GM12878 (cell line): ENCODE measurements around the gene RIMBP2. TPM values are rescaled to one million over a fixed set of nuclear protein-coding genes. Genes with fewer than 3 reads are reported as not detected.

Source experiments
- ATAC-seq: fragments of 200-7000 bp; cut with Tn5 transposase; 3 replicates; pipeline ENCODE4 v1.9.1; 2020; ENCODE audit warnings: mild to moderate bottlenecking, moderate library complexity
- BruUV-seq: library from RNA; stranded (reverse); fragments of 400-500 nt; replicated peaks from 2 replicates; lab custom pipeline; 2021; lab: Mats Ljungman, UMichigan
- CTCF ChIA-PET: fragments of 300-600 bp; sonication (Branson Sonifier 250); formaldehyde crosslinking; extraction: SDS; loops from one replicate; lab custom pipeline; 2021; ENCODE audit warnings: inconsistent platforms; lab: Yijun Ruan, JAX
- POLR2A ChIA-PET: fragments of 350-600 bp; formaldehyde crosslinking; extraction: SDS; loops from one replicate; lab custom pipeline; 2021; ENCODE audit warnings: inconsistent platforms; lab: Charles Lee
- RAD21 ChIA-PET: fragments of 300-600 bp; sonication (Branson Sonifier 250); formaldehyde crosslinking; loops from one replicate; lab custom pipeline; 2023; ENCODE audit warnings: antibody characterized with exemption; ENCODE audit not compliant: unreplicated experiment; lab: Charles Lee
- SMC1A ChIA-PET: fragments of 300-600 bp; sonication (Branson Sonifier 250); formaldehyde crosslinking; loops from one replicate; lab custom pipeline; 2023; ENCODE audit not compliant: unreplicated experiment, uncharacterized antibody; lab: Charles Lee
- DNase-seq: peaks from one replicate; pipeline ENCODE4 v3.0.0-alpha.2; 2011; ENCODE audit warnings: low read depth, low spot score
- FAIRE-seq: peaks from 3 replicates; lab custom pipeline; 2011; peaks lifted over from hg19 to GRCh38; lab: Jason Lieb, UNC
- H2AFZ ChIP-seq: 2 replicates; pipeline ENCODE4 v1.6.0; 2011; ENCODE audit warnings: low read depth, low read length, control low read depth; ENCODE audit not compliant: control insufficient read depth
- H3K27ac ChIP-seq: 2 replicates; pipeline ENCODE4 v1.5.1; 2011; ENCODE audit warnings: control low read depth; ENCODE audit not compliant: control insufficient read depth, insufficient read depth
- H3K27me3 ChIP-seq, 2 experiments: replicated peaks in 1 of 2; 2 replicates each; pipeline versions ENCODE4 v1.6.0 to v1.6.1; 2011; ENCODE audit warnings: low read length in 1 of 2; ENCODE audit not compliant: control insufficient read depth in 2 of 2, insufficient read depth in 2 of 2
- H3K36me3 ChIP-seq, 2 experiments: 2 replicates each; pipeline ENCODE4 v1.5.1; 2011; ENCODE audit warnings: low read length in 1 of 2; ENCODE audit not compliant: control insufficient read depth in 2 of 2, insufficient read depth in 2 of 2
- H3K4me1 ChIP-seq: 2 replicates; pipeline ENCODE4 v1.6.1; 2011; ENCODE audit warnings: mild to moderate bottlenecking, low read length, moderate library complexity, mixed read lengths; ENCODE audit not compliant: control insufficient read depth, insufficient read depth
- H3K4me2 ChIP-seq: 2 replicates; pipeline ENCODE4 v1.6.0; 2011; ENCODE audit warnings: control low read depth; ENCODE audit not compliant: control insufficient read depth, insufficient read depth
- H3K4me3 ChIP-seq: fragments of 200-600 bp; sonication (generic); 2 replicates; pipeline ENCODE4 v1.5.1; 2016
- H3K79me2 ChIP-seq: 2 replicates; pipeline ENCODE4 v1.6.0; 2011; ENCODE audit warnings: low read length; ENCODE audit not compliant: control insufficient read depth, insufficient read depth
- H3K9ac ChIP-seq: 2 replicates; pipeline ENCODE4 v1.8.0; 2011; ENCODE audit warnings: low read length, control low read depth, mixed read lengths; ENCODE audit not compliant: control insufficient read depth, insufficient read depth
- H3K9me3 ChIP-seq: replicated peaks from 3 replicates; pipeline ENCODE4 v1.5.1; 2011; ENCODE audit warnings: mild to moderate bottlenecking, low read length; ENCODE audit not compliant: control insufficient read depth, insufficient read depth
- H4K20me1 ChIP-seq: 2 replicates; pipeline ENCODE4 v1.6.0; 2011; ENCODE audit not compliant: control insufficient read depth, insufficient read depth
- CTCF ChIP-seq, 3 experiments: IDR thresholded peaks in 2 of 3; conservative IDR thresholded peaks in 1 of 3; 2 replicates each; pipeline ENCODE4 v1.5.1; 2011; ENCODE audit warnings: low read depth in 3 of 3, low read length in 3 of 3, mild to moderate bottlenecking in 3 of 3, control low read depth in 2 of 3, moderate library complexity in 2 of 3, inconsistent platforms in 1 of 3, mixed read lengths in 1 of 3; ENCODE audit not compliant: control insufficient read depth in 2 of 3, insufficient read depth in 1 of 3; ENCODE audit errors: extremely low read depth in 1 of 3
- GABPA ChIP-seq: IDR thresholded peaks from 2 replicates; pipeline ENCODE4 v1.6.1; 2014; ENCODE audit warnings: antibody characterized with exemption, low read depth, mild to moderate bottlenecking, inconsistent platforms
- GATAD2B ChIP-seq: fragments of 450-650 bp; conservative IDR thresholded peaks from 2 replicates; pipeline ENCODE4 v1.6.1; 2017; ENCODE audit warnings: low read depth, mild to moderate bottlenecking, moderate library complexity
- NBN ChIP-seq: fragments of 450-650 bp; IDR thresholded peaks from 2 replicates; pipeline ENCODE4 v1.6.1; 2016
- NFYA ChIP-seq: IDR thresholded peaks from 2 replicates; pipeline ENCODE4 v1.6.1; 2011; ENCODE audit warnings: low read depth, mild to moderate bottlenecking, low read length, improper control_type of control experiment, borderline replicate concordance
- NRF1 ChIP-seq: conservative IDR thresholded peaks from 2 replicates; pipeline ENCODE4 v1.6.1; 2011; ENCODE audit warnings: mild to moderate bottlenecking, low read depth, low read length, improper control_type of control experiment
- RBBP5 ChIP-seq: fragments of 200-600 bp; sonication (generic); conservative IDR thresholded peaks from 2 replicates; pipeline ENCODE4 v1.6.1; 2016
- SP1 ChIP-seq: IDR thresholded peaks from one replicate; pipeline ENCODE4 v1.6.1; 2011; ENCODE audit warnings: low read depth, low read length
- STAT1 ChIP-seq: fragments of 450-650 bp; conservative IDR thresholded peaks from 2 replicates; pipeline ENCODE4 v1.6.1; 2014; ENCODE audit warnings: antibody characterized with exemption, mild to moderate bottlenecking
- SUPT20H ChIP-seq: IDR thresholded peaks from 2 replicates; pipeline ENCODE4 v1.6.1; 2011; ENCODE audit warnings: low read depth, mild to moderate bottlenecking, low read length, moderate library complexity, borderline replicate concordance; ENCODE audit not compliant: control insufficient read depth
- YBX1 ChIP-seq: fragments of 450-650 bp; IDR thresholded peaks from 2 replicates; pipeline ENCODE4 v1.6.1; 2016; ENCODE audit warnings: antibody characterized with exemption
- WGBS: methylation state at CpG from one replicate; pipeline ENCODE4 v1.1.6; 2016; ENCODE audit warnings: low lambda C conversion rate; ENCODE audit not compliant: insufficient replicate concordance, insufficient coverage; ENCODE audit errors: missing lambda C conversion rate; 5-methylcytosine and 5-hydroxymethylcytosine counted together
- in situ Hi-C: fragments of 300-500 bp; cut with MboI; formaldehyde crosslinking; loops from 9 replicates; pipeline ENCODE4 v1.14.3; 2018; ENCODE audit warnings: mixed read lengths
- intact Hi-C: fragments of 100-400 bp; cut with micrococcal nuclease; formaldehyde crosslinking; loops from one replicate; pipeline ENCODE4 v1.14.2; 2022; ENCODE audit not compliant: unreplicated experiment
- polyA plus RNA-seq, 11 experiments: library from polyadenylated mRNA; depleted of rRNA in 4 of 11; unstranded in 6 of 11; stranded (reverse) in 5 of 11; fragments of >200 nt; fragmentation: Nextera tagmentation in 4 of 11; fragmentation: Illumina TruSeq in 1 of 11; extraction: Ambion mirVana in 4 of 11; extraction: Trizol in 1 of 11; gene quantifications; 1 replicate in 1 of 11; 2 replicates in 10 of 11; pipeline versions ENCODE4 v1.2.1 to v1.2.3, GENCODE V29; 2011 to 2016; ENCODE audit warnings: inconsistent platforms in 2 of 11, missing spikeins in 2 of 11, low read depth in 1 of 11
- total RNA-seq, 4 experiments: library from RNA; depleted of rRNA in 3 of 4; stranded (reverse); fragments of >200 nt in 3 of 4; fragmentation: Illumina TruSeq in 1 of 4; extraction: Trizol in 1 of 4; gene quantifications; 2 replicates each; pipeline versions ENCODE4 v1.2.1 to v1.2.3, GENCODE V29; 2013 to 2021
- TF ChIP-seq, protein P1 (sequence below): IDR thresholded peaks from 2 replicates; pipeline ENCODE4 v1.6.1; 2012; ENCODE audit warnings: mild to moderate bottlenecking, low read depth, low read length
- TF ChIP-seq, protein P2 (sequence below): fragments of 450-650 bp; IDR thresholded peaks from 2 replicates; pipeline ENCODE4 v1.6.1; 2016; ENCODE audit warnings: mild to moderate bottlenecking, moderate library complexity, borderline replicate concordance

Gene RIMBP2
- total and polyA plus RNA-seq, 10 of the 15 experiments (the other 5 are each of a cell fraction or from before 2014, with no cell fraction given) = 0.04 to 2.9 (median 0.07) TPM; not detected in 1

GRCh38 chr12:130537051-130537450 lies 179.0 kb downstream of the RIMBP2 start:
- Histone ChIP-seq H3K4me3 (no peak overlapping the region), H2AFZ (no peak overlapping the region), H3K79me2 (no peaks in the 10 kb centered on the region), H4K20me1 (no peaks in the 10 kb centered on the region), H3K36me3 (no peaks in the 10 kb centered on the region), H3K4me2 (no peak overlapping the region), H3K9me3 (peaks cover 5% of the 10 kb centered on the region; the same call in 2 of the 3 replicates), H3K9ac (no peak overlapping the region), H3K4me1 (no peaks in the 10 kb centered on the region), H3K27ac (no peak overlapping the region), H3K27me3 (no peaks in the 10 kb centered on the region)
- ChIA-PET SMC1A (no interaction called here), POLR2A (no interaction called here), RAD21 (no interaction called here), CTCF (no interaction called here)
- ATAC-seq (no peak), FAIRE-seq (no peak), DNase-seq (no peak)
- intact Hi-C loops = no loop called here
- in situ Hi-C loops = no loop called here
- 40% methylated on average over 6 of the region's 6 CpGs for WGBS
- no TSS peak for BruUV-seq
- TF ChIP-seq, protein P1, sequence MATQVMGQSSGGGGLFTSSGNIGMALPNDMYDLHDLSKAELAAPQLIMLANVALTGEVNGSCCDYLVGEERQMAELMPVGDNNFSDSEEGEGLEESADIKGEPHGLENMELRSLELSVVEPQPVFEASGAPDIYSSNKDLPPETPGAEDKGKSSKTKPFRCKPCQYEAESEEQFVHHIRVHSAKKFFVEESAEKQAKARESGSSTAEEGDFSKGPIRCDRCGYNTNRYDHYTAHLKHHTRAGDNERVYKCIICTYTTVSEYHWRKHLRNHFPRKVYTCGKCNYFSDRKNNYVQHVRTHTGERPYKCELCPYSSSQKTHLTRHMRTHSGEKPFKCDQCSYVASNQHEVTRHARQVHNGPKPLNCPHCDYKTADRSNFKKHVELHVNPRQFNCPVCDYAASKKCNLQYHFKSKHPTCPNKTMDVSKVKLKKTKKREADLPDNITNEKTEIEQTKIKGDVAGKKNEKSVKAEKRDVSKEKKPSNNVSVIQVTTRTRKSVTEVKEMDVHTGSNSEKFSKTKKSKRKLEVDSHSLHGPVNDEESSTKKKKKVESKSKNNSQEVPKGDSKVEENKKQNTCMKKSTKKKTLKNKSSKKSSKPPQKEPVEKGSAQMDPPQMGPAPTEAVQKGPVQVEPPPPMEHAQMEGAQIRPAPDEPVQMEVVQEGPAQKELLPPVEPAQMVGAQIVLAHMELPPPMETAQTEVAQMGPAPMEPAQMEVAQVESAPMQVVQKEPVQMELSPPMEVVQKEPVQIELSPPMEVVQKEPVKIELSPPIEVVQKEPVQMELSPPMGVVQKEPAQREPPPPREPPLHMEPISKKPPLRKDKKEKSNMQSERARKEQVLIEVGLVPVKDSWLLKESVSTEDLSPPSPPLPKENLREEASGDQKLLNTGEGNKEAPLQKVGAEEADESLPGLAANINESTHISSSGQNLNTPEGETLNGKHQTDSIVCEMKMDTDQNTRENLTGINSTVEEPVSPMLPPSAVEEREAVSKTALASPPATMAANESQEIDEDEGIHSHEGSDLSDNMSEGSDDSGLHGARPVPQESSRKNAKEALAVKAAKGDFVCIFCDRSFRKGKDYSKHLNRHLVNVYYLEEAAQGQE = no peak
- no peak for TF ChIP-seq GABPA
- no peak for TF ChIP-seq SP1
- TF ChIP-seq, protein P2, sequence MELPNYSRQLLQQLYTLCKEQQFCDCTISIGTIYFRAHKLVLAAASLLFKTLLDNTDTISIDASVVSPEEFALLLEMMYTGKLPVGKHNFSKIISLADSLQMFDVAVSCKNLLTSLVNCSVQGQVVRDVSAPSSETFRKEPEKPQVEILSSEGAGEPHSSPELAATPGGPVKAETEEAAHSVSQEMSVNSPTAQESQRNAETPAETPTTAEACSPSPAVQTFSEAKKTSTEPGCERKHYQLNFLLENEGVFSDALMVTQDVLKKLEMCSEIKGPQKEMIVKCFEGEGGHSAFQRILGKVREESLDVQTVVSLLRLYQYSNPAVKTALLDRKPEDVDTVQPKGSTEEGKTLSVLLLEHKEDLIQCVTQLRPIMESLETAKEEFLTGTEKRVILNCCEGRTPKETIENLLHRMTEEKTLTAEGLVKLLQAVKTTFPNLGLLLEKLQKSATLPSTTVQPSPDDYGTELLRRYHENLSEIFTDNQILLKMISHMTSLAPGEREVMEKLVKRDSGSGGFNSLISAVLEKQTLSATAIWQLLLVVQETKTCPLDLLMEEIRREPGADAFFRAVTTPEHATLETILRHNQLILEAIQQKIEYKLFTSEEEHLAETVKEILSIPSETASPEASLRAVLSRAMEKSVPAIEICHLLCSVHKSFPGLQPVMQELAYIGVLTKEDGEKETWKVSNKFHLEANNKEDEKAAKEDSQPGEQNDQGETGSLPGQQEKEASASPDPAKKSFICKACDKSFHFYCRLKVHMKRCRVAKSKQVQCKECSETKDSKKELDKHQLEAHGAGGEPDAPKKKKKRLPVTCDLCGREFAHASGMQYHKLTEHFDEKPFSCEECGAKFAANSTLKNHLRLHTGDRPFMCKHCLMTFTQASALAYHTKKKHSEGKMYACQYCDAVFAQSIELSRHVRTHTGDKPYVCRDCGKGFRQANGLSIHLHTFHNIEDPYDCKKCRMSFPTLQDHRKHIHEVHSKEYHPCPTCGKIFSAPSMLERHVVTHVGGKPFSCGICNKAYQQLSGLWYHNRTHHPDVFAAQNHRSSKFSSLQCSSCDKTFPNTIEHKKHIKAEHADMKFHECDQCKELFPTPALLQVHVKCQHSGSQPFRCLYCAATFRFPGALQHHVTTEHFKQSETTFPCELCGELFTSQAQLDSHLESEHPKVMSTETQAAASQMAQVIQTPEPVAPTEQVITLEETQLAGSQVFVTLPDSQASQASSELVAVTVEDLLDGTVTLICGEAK = no peak
- no peak for TF ChIP-seq GATAD2B
- TF ChIP-seq NRF1 = no peak
- TF ChIP-seq CTCF (IDR thresholded peaks at IDR 0.05 in 2 of 3, conservative IDR thresholded peaks at IDR 0.05 in 1 of 3; ENCODE audit: control insufficient read depth in 2 of 3, extremely low read depth in 1 of 3, insufficient read depth in 1 of 3, low read depth in 3 of 3, low read length in 3 of 3) = no peak
- TF ChIP-seq YBX1 = no peak
- TF ChIP-seq SUPT20H = no peak
- TF ChIP-seq RBBP5 = no peak
- no peak for TF ChIP-seq STAT1
- TF ChIP-seq NFYA = no peak
- no peak for TF ChIP-seq NBN
